Aorta (tissue), 5 donors: ENCODE results near the gene FNDC5. TPM values are rescaled to one million over a fixed set of nuclear protein-coding genes. Genes with fewer than 3 reads are reported as not detected.

Experiments used
- ATAC-seq: fragments of 200-7000 bp; cut with Tn5 transposase; one replicate; pipeline ENCODE4 v1.9.1; 2022; ENCODE audit warnings: moderate library complexity; ENCODE audit not compliant: low FRiP score
- DNase-seq, 2 donors: peaks; one replicate each; pipeline ENCODE4 v3.0.0-alpha.2; 2020
- H3K27ac ChIP-seq, 2 donors: one replicate each; pipeline ENCODE4 v1.5.1; 2013; ENCODE audit warnings: low read length in 2 of 2, mild to moderate bottlenecking in 2 of 2, moderate library complexity in 2 of 2, control low read depth in 1 of 2, inconsistent platforms in 1 of 2, low read depth in 1 of 2
- H3K27me3 ChIP-seq, 2 donors: one replicate each; pipeline ENCODE4 v1.6.1; 2013; ENCODE audit warnings: control low read depth in 1 of 2, low read length in 1 of 2, mild to moderate bottlenecking in 1 of 2, moderate library complexity in 1 of 2; ENCODE audit not compliant: insufficient read depth in 2 of 2, control insufficient read depth in 1 of 2
- H3K36me3 ChIP-seq, 2 donors: one replicate each; pipeline ENCODE4 v1.6.1; 2013; ENCODE audit warnings: control low read depth in 1 of 2, low read length in 1 of 2, mild to moderate bottlenecking in 1 of 2; ENCODE audit not compliant: insufficient read depth in 2 of 2, control insufficient read depth in 1 of 2
- H3K4me1 ChIP-seq, 2 donors: one replicate each; pipeline ENCODE4 v1.6.1; 2013; ENCODE audit warnings: low read length in 2 of 2, control low read depth in 1 of 2, mild to moderate bottlenecking in 1 of 2, moderate library complexity in 1 of 2; ENCODE audit not compliant: insufficient read depth in 2 of 2, control insufficient read depth in 1 of 2
- H3K4me3 ChIP-seq, 2 donors: one replicate each; pipeline ENCODE4 v1.5.1; 2013; ENCODE audit warnings: low read length in 2 of 2, control low read depth in 1 of 2, mild to moderate bottlenecking in 1 of 2
- H3K9me3 ChIP-seq: one replicate; pipeline ENCODE4 v1.6.1; 2013; ENCODE audit warnings: mild to moderate bottlenecking, low read length; ENCODE audit not compliant: control insufficient read depth
- WGBS, 2 donors: extraction: QIAGEN DNeasy Blood & Tissue Kit; methylation state at CpG; one replicate each; pipeline ENCODE4 v1.1.7; 2013; 5-methylcytosine and 5-hydroxymethylcytosine counted together
- intact Hi-C, 2 donors: fragments of 100-400 bp; cut with DNase I; formaldehyde crosslinking; loops; one replicate each; pipeline versions ENCODE4 v1.14.2 to v1.15.0; 2022
- polyA plus RNA-seq, 2 donors: library from polyadenylated mRNA; stranded (reverse); fragments of 200-250 nt; gene quantifications; one replicate each; pipeline ENCODE4 v1.2.3, GENCODE V29; 2013
- total RNA-seq, 2 donors: library from RNA; stranded (reverse); fragmentation: NEBNext Ultra II Directional; extraction: Animal tissue kit (Norgen Biotek cat#: 25700); gene quantifications; one replicate each; pipeline ENCODE4 v1.2.1, GENCODE V29; 2021
- donor health status: healthy with polysubstance abuse.
- donor health status: Bipolar disorder and iron deficiency.
- donor health status: DM: no; HTN: no; CAD: no.
- donor health status: DM: no; HTN: no; CAD: no.
- donor health status: DM: yes; HTN: yes; CAD: no.

The FNDC5 gene
- total and polyA plus RNA-seq, 4 donors: 5.6 to 17.6 (median 9.9) TPM

- H3K27me3 ChIP-seq: no peaks in the 10 kb centered on the region
- no peaks in the 10 kb centered on the region for H3K9me3 ChIP-seq
- DNase-seq: peak; percentile 9 to 30
- intact Hi-C loops: no loop called here
- no peak overlapping the region for H3K27ac ChIP-seq
- H3K4me1 ChIP-seq: no peaks in the 10 kb centered on the region
- WGBS, 2 donors: 92 to 97% methylated on average over 3 of the region's 3 CpGs
- no peak overlapping the region for H3K4me3 ChIP-seq
- ATAC-seq: no peak
- H3K36me3 ChIP-seq: no peaks in the 10 kb centered on the region
These were observed 28.2 kb upstream of the FNDC5 start for GRCh38 chr1:32898958-32899357.

GRCh38 chr1:32898056-32898455 is 27.3 kb upstream of the FNDC5 start:
- no peak overlapping the region for H3K27ac ChIP-seq
- 91 to 94% methylated on average over 9 of the region's 9 CpGs for WGBS, 2 donors
- H3K9me3 ChIP-seq: no peaks in the 10 kb centered on the region
- ATAC-seq: no peak
- DNase-seq: peak; percentile 36 to 70
- no peaks in the 10 kb centered on the region for H3K36me3 ChIP-seq
- no peak overlapping the region for H3K4me3 ChIP-seq
- intact Hi-C loops: no loop called here
- no peaks in the 10 kb centered on the region for H3K4me1 ChIP-seq
- H3K27me3 ChIP-seq: no peaks in the 10 kb centered on the region

- 82 to 86% methylated on average over 11 of the region's 11 CpGs for WGBS, 2 donors
- DNase-seq: peak; percentile 12 to 34
These were observed 26.7 kb upstream of the FNDC5 start for GRCh38 chr1:32897082-32898049.

GRCh38 chr1:32896451-32896850 is 25.7 kb upstream of the FNDC5 start:
- peak; percentile 25 to 72 for DNase-seq
- H3K36me3 ChIP-seq: no peaks in the 10 kb centered on the region
- intact Hi-C loops: no loop called here
- H3K4me3 ChIP-seq: no peak overlapping the region
- no peak overlapping the region for H3K27ac ChIP-seq
- 79 to 81% methylated on average over 5 of the region's 5 CpGs for WGBS, 2 donors
- no peak for ATAC-seq
- no peaks in the 10 kb centered on the region for H3K9me3 ChIP-seq
- no peaks in the 10 kb centered on the region for H3K27me3 ChIP-seq
- H3K4me1 ChIP-seq: no peaks in the 10 kb centered on the region

More at GRCh38 chr1:32897082-32898049, 26.7 kb upstream of the FNDC5 start:
- no peaks in the 10 kb centered on the region for H3K27me3 ChIP-seq
- no peaks in the 10 kb centered on the region for H3K36me3 ChIP-seq
- H3K4me1 ChIP-seq: no peaks in the 10 kb centered on the region
- no peak overlapping the region for H3K4me3 ChIP-seq
- no peak for ATAC-seq
- no peak overlapping the region for H3K27ac ChIP-seq
- H3K9me3 ChIP-seq: no peaks in the 10 kb centered on the region
- intact Hi-C loops: no loop called here

GRCh38 chr1:32895325-32896215 is 24.9 kb upstream of the FNDC5 start:
- intact Hi-C loops: no loop called here
- no peak overlapping the region for H3K4me3 ChIP-seq
- no peaks in the 10 kb centered on the region for H3K9me3 ChIP-seq
- DNase-seq: peak; percentile 35 to 64
- no peaks in the 10 kb centered on the region for H3K36me3 ChIP-seq
- no peak for ATAC-seq
- no peak overlapping the region for H3K27ac ChIP-seq
- H3K27me3 ChIP-seq: no peaks in the 10 kb centered on the region
- H3K4me1 ChIP-seq: no peaks in the 10 kb centered on the region
- 94 to 96% methylated on average over 22 to 26 of the region's 26 CpGs for WGBS, 2 donors

GRCh38 chr1:32894681-32895080 is 24.0 kb upstream of the FNDC5 start:
- DNase-seq (peak; percentile 32 to 45), ATAC-seq (no peak)
- 89 to 90% methylated on average over 6 of the region's 6 CpGs for WGBS, 2 donors

GRCh38 chr1:32894019-32894600 is 23.4 kb upstream of the FNDC5 start:
- Histone ChIP-seq H3K4me3 (no peak overlapping the region), H3K36me3 (no peaks in the 10 kb centered on the region), H3K27ac (no peak overlapping the region), H3K9me3 (no peaks in the 10 kb centered on the region), H3K27me3 (no peaks in the 10 kb centered on the region), H3K4me1 (no peaks in the 10 kb centered on the region)
- ATAC-seq: no peak
- peak in 1 of 2 donors; percentile 51 for DNase-seq
- 81 to 84% methylated on average over 8 of the region's 8 CpGs for WGBS, 2 donors
- intact Hi-C loops: no loop called here

More at GRCh38 chr1:32894681-32895080, 24.0 kb upstream of the FNDC5 start:
- no peaks in the 10 kb centered on the region for H3K27me3 ChIP-seq
- no peak overlapping the region for H3K4me3 ChIP-seq
- no peak overlapping the region for H3K27ac ChIP-seq
- intact Hi-C loops: no loop called here
- no peaks in the 10 kb centered on the region for H3K4me1 ChIP-seq
- no peaks in the 10 kb centered on the region for H3K9me3 ChIP-seq
- no peaks in the 10 kb centered on the region for H3K36me3 ChIP-seq

GRCh38 chr1:32893198-32894018 is 22.7 kb upstream of the FNDC5 start:
- H3K9me3 ChIP-seq: no peaks in the 10 kb centered on the region
- no peak for ATAC-seq
- peak; percentile 54 to 85 for DNase-seq
- no peaks in the 10 kb centered on the region for H3K4me1 ChIP-seq
- intact Hi-C loops: no loop called here
- WGBS, 2 donors: 2% methylated on average over 44 to 58 of the region's 58 CpGs
- no peak overlapping the region for H3K27ac ChIP-seq
- peak overlapping the region in 1 of 2 donors; percentile 25 for H3K4me3 ChIP-seq
- no peaks in the 10 kb centered on the region for H3K27me3 ChIP-seq
- no peaks in the 10 kb centered on the region for H3K36me3 ChIP-seq
